ENCODE measurements around the gene TAF11L4. TPM values are rescaled to one million over a fixed set of nuclear protein-coding genes. Genes with fewer than 3 reads are reported as not detected.

TAF11L4 gene
- total and polyA plus RNA-seq, 9 of the 15 experiments (the other 6 are each of a cell fraction or from before 2014, with no cell fraction given), result not detected

- FAIRE-seq (no peak), DNase-seq (ENCODE audit: extremely low read depth in 1 of 4, low spot score in 3 of 4) (no peak), ATAC-seq (no peak)
- ChIA-PET POLR2A (interaction anchor here (0.7 kb wide), 1 partner anchor 46 kb away, joined by 3 read pairs; no protein-coding TSS in a partner anchor), CTCF (ENCODE audit: low intra/inter-chr PET ratio) (no interaction called here)
- in situ Hi-C loops (cut with MboI), result no loop called here
- TF ChIP-seq GTF2F1 (IDR thresholded peaks at IDR 0.05; ENCODE audit: low read depth, low read length) (no peak), JUNB (CRISPR knock-in tag; conservative IDR thresholded peaks at IDR 0.05) (no peak), ZNF408 (CRISPR knock-in tag; IDR thresholded peaks at IDR 0.05; ENCODE audit: low read depth) (no peak), ATF6 (CRISPR knock-in tag; IDR thresholded peaks at IDR 0.05) (no peak), TBP (optimal IDR thresholded peaks at IDR 0.05; ENCODE audit: low read depth, low read length) (no peak), ZNF324 (CRISPR knock-in tag; IDR thresholded peaks at IDR 0.05) (no peak), SMARCA5 (IDR thresholded peaks at IDR 0.05) (no peak), CHD2 (IDR thresholded peaks at IDR 0.05; ENCODE audit: low read depth, low read length) (no peak), USF1 (CRISPR knock-in tag; IDR thresholded peaks at IDR 0.05) (no peak), TFAP4 (CRISPR knock-in tag; IDR thresholded peaks at IDR 0.05; ENCODE audit: borderline replicate concordance) (no peak), CBX2 (IDR thresholded peaks at IDR 0.05; ENCODE audit: insufficient read depth, low read length, poor library complexity, severe bottlenecking) (no peak), SMARCE1 (IDR thresholded peaks at IDR 0.05) (no peak), MAFG (tag; conservative IDR thresholded peaks at IDR 0.05) (no peak), FOS (IDR thresholded peaks at IDR 0.05; ENCODE audit: extremely low read depth, insufficient read length) (no peak), GATAD2A (IDR thresholded peaks at IDR 0.05) (no peak), ZFP1 (CRISPR knock-in tag; IDR thresholded peaks at IDR 0.05) (no peak), FIP1L1 (IDR thresholded peaks at IDR 0.05; ENCODE audit: low read depth, low read length, poor library complexity, severe bottlenecking) (no peak)
- intact Hi-C loops (cut with micrococcal nuclease), result no loop called here
- no peaks in the 10 kb centered on the region for H3K9me3 ChIP-seq (replicated peaks; ENCODE audit: control insufficient read depth, insufficient read depth, low read depth, low read length)
- no peak overlapping the region for H3K4me3 ChIP-seq
- 1% methylated on average over 17 of the region's 17 CpGs for WGBS (ENCODE audit: insufficient coverage, low coverage, missing lambda C conversion rate)
- no peak overlapping the region for H3K27ac ChIP-seq (ENCODE audit: extremely low read depth, low read depth, low read length)
- no peak overlapping the region for H2AFZ ChIP-seq (ENCODE audit: low read depth, low read length)
- H3K79me2 ChIP-seq (ENCODE audit: control insufficient read depth, insufficient read depth, low read length), result no peaks in the 10 kb centered on the region
- H3K4me2 ChIP-seq (ENCODE audit: insufficient read depth, low read length), result no peak overlapping the region
- H3K9ac ChIP-seq (ENCODE audit: insufficient read depth in 1 of 2, low read depth in 2 of 2, low read length in 2 of 2), result no peak overlapping the region
- H3K9me1 ChIP-seq (ENCODE audit: control insufficient read depth, insufficient read depth, low read length), result no peaks in the 10 kb centered on the region
- no peaks in the 10 kb centered on the region for H4K20me1 ChIP-seq (replicated peaks; ENCODE audit: control insufficient read depth, insufficient read depth, low read length)
- no TSS peak for BruUV-seq (replicated peaks)
- no peaks in the 10 kb centered on the region for H3K4me1 ChIP-seq (replicated peaks in 1 of 2; ENCODE audit: control insufficient read depth in 2 of 2, insufficient read depth in 2 of 2, low read length in 2 of 2)
- H3K27me3 ChIP-seq (ENCODE audit: control insufficient read depth in 2 of 2, insufficient read depth in 2 of 2, low read length in 2 of 2), result no peaks in the 10 kb centered on the region
- H3K36me3 ChIP-seq (ENCODE audit: control insufficient read depth, insufficient read depth, low read length), result no peaks in the 10 kb centered on the region
Observed at GRCh38 chr5:17511775-17512325, 9.8 kb upstream of the TAF11L4 start.

Measured in K562 (cell line).